HG03457 (cell line): Measurements from ENCODE around the gene PTPN4.

Source experiments
- ATAC-seq: cut with Tn5 transposase; IDR thresholded peaks from one replicate; pipeline ENCODE4 v1.9.1; 2021; ENCODE audit warnings: moderate number of reproducible peaks; ENCODE audit not compliant: unreplicated experiment

PTPN4 gene

DNA sequence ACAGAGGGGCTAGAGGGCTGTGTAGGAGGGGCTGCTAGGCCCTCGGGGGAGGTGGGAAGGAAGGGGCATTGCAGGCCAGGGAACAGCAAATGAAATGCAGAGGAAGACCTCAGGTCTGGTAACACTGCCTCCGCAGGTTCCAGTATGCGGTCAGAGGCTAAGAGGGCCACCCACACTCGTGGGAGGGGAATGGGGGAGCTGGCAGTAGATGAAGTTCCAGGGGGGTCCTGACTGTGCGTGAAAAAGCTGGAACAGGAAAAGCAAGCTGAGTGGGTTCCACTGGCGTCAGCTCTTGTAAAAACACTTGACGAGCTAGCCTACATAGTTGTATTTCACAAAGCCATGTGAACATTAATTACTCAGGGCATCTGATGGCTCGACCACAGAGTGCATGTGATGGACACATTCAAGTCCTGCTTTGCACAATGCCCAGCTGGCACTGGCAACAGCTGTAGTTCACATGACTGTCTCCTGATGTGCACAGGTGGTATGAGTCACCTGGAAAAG lies 29.0 kb upstream of the PTPN4 start:
- no peak for ATAC-seq

DNA sequence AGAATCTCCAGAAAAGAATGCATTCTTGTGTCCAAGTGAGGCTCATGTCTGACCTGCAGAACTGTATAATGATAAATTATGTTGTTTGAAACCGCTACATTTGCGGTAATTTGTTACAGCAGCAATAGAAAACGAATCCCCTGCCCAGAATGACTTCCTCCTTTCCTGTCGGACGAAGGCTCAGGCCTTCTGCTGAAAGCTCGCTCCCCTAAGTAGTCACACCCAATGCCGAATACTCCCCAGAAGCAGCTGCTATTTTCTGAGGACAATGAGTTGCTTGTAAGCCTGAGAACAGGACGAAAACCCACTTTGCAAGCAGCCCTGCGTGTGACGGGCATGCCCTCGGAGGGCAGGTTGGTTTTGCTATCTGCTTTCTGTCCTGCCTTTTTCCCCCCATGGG lies 27.7 kb upstream of the PTPN4 start:
- ATAC-seq: no peak

- ATAC-seq: no peak
Observed at GRCh38 chr2:119732601-119733164, 27.0 kb upstream of the PTPN4 start.

GRCh38 chr2:119734047-119734446 lies 25.7 kb upstream of the PTPN4 start:
- ATAC-seq: no peak

DNA sequence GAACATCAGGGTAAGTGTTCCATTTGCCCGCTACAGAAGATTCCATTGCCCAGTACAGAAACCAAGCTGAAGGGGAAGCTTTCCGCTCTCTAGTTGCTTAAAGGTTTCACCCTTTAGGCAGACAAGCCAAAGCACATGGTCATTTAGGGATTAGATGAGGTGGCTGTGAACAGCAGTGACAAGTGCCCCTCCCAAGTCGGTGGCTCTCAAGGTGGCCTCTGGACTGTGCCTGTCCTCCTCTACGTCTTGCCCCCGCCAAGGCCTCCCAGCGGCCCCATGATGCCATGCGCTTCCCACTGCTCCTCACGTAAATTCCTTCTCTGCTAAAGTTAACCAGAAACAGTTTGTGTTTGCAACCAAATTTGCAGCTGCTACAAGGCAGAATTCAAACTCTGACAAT lies 24.2 kb upstream of the PTPN4 start:
- ATAC-seq: no peak

DNA sequence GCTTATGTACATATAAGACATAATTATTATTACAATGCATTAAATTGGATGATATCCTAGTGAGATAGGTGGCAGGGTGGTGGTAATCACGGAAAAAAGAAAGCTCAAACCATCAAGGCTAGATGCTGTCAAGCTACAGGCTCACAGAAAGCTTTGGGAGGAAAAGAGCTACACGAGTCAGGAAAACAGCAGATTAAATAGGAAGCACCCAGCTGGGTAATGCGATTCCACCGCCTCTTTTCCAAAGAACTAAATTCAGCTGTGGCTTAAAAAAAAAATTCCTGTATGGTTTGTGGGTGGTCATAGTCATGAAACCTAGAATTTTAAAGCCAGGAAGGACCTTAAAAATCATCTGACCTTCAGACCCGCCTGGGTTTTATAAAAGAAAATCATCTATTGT lies 23.7 kb upstream of the PTPN4 start:
- ATAC-seq: no peak

GRCh38 chr2:119739580-119740255 lies 20.0 kb upstream of the PTPN4 start:
- ATAC-seq: no peak

GRCh38 chr2:119741001-119741400 lies 18.7 kb upstream of the PTPN4 start:
- ATAC-seq: no peak

GRCh38 chr2:119741868-119742267 lies 17.9 kb upstream of the PTPN4 start:
- ATAC-seq: no peak

DNA sequence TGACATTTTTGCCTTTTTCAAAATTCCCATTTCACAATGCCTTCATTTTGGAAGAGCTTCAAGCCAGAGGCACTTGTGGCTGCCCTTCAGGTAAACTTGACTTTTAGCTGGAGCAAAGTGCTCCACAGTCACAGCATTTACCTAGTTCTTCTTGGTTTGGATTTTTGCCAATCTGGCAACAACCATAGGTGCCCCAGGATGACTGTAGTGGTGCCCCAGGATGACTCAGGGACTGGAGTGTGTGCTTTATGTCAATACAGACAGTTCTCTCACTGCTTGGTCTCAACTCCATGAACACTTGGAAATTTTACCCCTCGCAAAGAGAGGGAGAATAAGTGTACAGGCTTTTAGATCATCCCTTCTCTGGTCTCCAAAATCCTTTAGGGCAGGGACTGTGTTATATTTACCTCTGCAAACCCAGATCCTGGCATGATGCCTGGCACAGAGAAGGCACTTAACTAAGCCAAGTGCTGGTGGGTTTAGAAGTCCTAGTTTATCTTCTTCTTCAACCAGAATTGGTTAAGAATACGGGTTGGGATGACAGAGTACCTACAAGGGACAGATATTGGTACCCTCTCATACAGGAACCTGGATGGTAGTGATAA lies 15.3 kb upstream of the PTPN4 start:
- ATAC-seq: no peak

- ATAC-seq: no peak
Observed at GRCh38 chr2:119745566-119745965, 14.2 kb upstream of the PTPN4 start.

- no peak for ATAC-seq
Observed at GRCh38 chr2:119746836-119747686, 12.7 kb upstream of the PTPN4 start.

DNA sequence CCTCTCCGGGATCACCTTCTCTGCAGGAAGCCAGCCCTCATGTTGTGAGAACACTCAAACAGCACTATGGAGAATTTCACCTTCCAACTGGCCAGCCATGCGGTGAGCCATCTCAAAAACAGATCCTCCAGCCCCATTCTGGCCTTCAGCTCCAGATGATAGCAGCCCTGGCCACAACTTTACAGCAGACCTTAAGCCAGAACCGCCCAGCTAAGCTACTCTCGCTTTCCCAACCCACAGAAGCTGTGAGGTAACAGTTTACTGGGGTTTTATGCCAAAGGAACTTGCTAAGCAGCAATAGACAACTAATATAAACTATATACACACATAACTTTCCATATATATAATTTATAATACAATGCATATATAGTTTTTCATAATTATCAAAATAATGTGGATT lies 11.6 kb upstream of the PTPN4 start:
- ATAC-seq: no peak

GRCh38 chr2:119749477-119750012 lies 10.2 kb upstream of the PTPN4 start:
- no peak for ATAC-seq

DNA sequence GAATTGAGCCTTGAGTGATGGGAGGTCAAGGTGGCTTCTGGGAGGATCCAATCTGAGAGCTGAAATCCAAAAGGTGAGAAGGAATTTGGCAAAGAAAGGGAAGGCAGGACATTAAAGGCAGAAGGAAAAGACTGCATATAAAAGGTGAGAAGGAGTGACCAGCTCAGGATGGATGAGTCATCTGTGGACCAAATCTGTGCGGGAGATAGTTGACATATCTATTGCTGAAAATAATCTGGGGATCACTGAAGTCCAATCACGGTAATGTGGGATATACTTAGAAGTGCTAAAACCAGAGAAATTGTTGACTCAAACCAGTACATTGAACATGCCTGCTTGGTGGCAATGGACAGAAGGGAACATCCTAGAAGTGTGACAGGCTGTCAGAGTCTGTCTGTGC lies 8.0 kb upstream of the PTPN4 start:
- no peak for ATAC-seq

DNA sequence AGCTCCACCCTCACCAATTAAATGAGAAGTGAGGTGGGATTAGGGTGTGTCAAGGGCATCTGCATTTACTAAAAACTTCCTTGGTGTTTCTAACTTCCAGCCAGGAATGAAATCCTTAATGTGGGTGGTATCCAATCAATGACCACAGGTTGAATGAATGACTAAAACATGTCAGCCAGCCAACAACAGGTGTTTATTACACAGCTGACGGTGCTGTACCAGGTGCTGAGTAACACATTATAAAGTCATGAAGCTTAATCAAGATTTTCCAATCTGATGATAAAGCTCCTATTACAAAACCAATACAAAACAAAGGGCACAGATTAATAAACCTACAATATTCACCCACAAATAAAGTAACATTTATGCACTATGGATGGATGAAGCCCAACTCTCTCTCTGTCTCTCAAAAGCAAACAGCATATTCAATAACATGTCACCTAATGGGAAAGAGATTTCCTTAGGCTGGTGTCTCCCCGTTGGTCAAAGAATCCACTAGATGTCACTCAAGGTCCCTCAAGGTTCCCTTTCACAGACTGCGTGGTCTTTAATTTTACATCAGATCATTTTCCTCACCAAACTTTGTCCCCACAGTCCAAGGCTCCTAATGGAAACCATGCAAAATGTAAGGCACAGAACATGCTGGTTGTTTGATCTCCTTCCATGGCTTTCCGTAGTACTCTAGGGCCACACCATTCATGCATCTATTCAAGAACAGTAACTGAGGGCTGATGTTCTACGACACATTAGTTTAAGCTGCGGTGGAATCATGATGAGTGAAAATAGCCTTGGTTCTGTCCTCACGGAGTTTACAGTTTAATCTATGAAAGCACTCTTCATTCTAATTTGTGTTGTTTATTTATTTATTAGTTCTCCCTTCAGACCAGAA lies 6.4 kb upstream of the PTPN4 start:
- no peak for ATAC-seq

GRCh38 chr2:119753930-119754321 lies 5.8 kb upstream of the PTPN4 start:
- ATAC-seq: no peak

GRCh38 chr2:119755906-119756305 lies 3.8 kb upstream of the PTPN4 start:
- ATAC-seq: no peak

GRCh38 chr2:119756837-119757236 lies 2.9 kb upstream of the PTPN4 start:
- ATAC-seq: no peak

GRCh38 chr2:119758881-119759450 lies 756 bp upstream of the PTPN4 start:
- ATAC-seq: no peak
